Nucleus accumbens (tissue), 56 donors: ENCODE measurements around the gene LCN1.

Experiments
- DNase-seq, 56 donors: peaks; one replicate each; lab custom pipeline; 2025; lab: John Stamatoyannopoulos, UW

LCN1 gene

DNA sequence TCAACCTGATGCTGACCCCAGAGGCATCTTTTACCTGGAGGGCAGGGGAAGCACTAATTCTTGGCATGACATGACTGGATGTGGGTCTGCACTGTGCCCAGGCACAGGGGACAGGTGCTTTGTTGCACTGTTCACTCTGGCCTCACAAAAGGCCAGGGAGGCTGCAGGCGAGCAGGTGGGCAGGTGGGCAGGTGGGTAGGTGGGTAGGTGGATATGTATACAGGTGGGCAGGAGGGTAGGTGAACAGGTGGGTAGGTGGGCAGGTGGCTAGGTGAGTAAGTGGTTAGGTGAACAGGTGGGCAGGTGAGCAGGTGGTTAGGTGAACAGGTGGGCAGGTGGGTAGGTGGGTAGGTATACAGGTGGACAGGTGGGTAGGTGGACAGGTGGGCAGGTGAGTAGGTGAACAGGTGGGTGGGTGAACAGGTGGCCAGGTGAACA is 41.8 kb downstream of the LCN1 start:
- DNase-seq, result no peak

DNA sequence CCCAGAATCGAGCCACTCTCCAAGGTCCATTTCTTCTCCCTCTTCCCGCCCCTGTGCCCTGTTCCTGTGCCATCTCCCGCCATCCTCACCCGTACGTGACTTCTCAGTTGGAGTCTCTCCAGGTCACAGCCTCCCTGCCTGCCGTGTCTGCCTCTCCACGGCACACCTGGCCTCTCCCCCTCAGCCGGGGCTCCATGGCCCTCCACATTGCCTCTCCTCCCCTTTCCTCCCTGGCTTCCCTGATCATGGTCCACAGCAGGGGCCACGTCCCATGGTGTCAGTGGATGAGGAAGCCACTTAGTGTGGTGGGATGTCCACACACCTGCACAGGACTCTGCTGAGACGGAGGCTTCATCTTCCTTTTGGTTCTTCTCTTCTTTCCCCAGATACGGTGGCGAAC is 42.6 kb downstream of the LCN1 start:
- no peak for DNase-seq

DNA sequence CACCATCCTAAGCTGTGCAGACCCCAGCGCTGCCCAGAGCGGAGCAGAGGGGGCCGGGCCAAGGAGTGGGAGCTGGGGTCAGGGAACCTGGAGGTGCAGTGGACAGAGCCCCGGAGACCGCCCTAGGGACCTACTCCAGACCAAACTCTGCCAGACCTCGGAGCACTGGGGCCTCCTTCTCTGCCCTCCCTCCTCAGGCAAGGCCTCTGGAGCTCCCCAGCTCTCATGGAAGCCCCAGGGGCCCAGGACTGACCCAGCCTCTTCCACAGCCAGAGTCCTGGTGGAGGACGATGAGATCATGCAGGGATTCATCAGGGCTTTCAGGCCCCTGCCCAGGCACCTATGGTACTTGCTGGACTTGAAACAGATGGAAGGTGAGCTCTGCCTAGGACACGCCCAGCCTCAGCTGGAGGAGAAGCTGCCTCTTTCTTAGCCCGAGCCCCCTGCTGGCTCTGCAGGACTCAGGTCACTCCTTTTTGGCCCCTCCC is 43.9 kb downstream of the LCN1 start:
- DNase-seq, result no peak

DNA sequence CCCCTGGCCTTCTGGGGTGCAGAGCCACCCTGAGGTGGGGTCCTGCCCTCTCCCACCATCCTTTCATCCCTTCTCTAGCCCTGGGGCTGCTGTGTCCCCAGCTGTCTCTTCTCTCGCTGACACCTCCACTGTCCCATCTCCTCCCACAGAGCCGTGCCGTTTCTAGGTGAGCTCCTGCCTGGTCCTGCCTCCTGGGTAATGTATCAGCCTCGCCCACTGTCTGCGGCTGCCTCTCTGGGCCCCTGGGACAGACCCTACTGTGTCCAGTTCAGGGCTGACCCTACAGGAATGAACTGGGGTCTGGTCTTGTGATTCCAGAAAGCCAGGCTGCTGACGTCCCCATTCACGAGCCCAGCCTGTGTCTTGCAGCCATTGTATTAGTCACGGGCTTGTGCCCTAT is 44.4 kb downstream of the LCN1 start:
- DNase-seq, result no peak

DNA sequence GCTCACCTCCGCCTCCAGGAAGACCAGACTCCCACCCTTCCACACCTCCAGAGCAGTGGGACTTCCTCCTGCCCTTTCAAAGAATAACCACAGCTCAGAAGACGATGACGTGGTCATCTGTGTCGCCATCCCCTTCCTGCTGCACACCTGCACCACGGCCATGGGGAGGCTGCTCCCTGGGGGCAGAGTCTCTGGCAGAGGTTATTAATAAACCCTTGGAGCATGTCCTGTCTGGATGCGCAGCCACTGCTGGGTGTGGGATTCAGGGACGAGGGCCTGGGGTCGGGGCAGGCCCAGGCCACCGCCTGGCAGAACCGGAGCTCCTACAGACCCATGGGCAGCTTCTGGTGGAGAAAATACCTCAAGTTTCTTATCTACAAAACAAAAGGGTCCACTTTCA is 45.3 kb downstream of the LCN1 start:
- no peak for DNase-seq

DNA sequence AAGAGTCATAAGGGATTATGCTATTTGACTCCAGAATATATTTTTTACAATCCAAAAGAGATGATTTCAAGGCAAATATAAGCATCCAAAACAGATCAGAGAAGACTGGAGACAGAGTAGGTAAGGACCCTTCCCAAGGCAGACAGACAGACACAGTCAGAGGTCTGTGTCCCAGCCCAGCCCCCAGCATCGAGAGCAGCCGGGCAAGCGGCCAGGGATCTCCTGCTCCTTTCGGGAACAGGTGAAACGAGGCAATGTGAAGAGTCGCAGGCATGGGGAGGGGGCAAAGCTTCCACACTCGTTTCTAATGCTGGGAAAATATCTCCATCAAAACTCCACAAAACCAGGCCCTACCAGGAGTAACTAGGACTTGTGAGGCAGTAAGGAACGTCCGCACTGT is 46.1 kb downstream of the LCN1 start:
- no peak for DNase-seq

DNA sequence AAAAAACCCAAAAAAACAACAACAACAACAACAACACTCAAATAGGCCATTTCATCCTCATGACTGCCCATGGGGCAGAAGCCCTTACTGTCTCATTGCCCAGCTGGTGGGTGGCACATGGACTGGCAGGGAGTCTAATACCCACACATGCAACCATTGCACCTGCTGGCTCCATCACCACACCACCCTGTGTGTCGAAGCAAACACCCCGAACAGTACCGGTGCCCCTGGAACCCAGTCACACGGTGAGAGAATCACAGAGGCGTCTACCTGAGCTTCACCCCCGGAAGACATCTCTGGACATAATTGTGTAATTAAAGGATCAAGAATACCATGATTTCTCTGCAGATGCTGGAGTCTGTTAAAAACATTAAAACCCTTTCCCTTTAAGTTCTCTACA is 46.8 kb downstream of the LCN1 start:
- no peak for DNase-seq

DNA sequence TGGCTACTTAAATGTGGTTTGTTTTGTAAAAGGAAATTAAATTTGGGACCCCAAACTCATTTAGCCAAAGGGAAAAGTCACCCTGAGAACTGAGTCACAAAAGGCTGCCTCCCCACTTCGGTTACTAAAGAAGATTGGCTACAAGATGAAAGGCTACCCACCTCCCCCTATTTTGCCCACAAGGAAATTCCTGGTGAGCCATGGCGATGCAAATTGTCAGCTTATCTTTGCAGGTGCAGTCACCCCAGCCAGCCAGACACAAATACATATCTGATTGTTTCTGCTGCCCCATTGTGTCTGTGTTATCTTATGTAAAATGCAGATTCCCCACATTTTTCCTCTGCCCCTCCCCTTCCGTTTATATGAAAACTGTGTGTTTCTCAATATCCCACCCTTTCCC is 49.2 kb downstream of the LCN1 start:
- no peak for DNase-seq

DNA sequence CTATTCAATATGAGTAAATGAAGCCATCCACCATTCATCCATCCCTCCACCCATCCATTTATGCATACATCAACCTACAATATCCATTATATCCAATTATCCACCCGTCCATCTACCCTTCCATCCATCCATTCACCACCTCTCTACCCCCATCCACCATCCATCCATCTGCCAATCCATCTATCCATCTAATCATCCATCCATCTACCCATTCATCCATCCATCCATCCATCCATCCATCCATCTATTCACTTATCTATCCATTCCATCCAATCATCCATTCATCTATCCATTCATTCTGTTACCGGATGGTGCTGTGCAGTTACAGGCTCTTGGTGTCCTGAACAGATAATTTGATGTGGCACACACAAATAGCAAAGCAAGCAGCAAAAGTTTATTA is 51.0 kb downstream of the LCN1 start:
- DNase-seq, result no peak

DNA sequence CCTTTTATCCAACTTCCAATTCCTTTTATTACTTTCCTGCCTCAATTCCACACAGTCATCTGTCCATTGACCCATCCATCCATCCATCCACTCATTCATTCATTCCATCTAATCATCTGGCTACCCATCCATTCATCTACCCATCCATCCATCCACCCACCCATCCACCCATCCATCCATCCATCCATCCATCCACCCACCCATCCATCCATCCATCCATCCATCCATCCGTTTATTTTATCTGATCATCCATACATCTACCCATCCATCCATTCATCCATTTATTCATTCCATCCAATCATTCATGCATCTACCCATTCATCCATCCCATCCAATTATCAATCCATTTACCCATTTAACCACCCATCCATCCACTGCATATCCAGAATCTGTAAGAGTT is 51.9 kb downstream of the LCN1 start:
- DNase-seq, result no peak

DNA sequence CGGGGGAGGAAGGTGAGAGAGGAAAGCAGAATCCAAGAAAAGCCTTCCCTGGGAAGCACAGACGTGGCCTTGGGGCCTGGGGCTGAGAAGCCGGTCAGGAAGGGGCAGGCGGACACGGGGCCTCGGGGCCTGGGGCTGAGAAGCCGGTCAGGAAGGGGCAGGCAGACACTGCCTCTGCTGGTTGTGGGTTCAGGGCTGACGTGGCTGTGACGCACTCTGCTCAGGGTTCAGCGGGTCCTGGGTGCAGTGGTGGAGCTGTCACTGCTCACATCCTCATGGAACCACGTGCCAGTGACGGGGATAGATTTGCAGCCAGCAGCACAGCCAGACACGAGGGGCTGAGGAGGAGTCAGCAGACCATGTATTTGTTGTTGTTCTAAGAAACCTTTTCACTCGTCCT is 53.1 kb downstream of the LCN1 start:
- no peak for DNase-seq

DNA sequence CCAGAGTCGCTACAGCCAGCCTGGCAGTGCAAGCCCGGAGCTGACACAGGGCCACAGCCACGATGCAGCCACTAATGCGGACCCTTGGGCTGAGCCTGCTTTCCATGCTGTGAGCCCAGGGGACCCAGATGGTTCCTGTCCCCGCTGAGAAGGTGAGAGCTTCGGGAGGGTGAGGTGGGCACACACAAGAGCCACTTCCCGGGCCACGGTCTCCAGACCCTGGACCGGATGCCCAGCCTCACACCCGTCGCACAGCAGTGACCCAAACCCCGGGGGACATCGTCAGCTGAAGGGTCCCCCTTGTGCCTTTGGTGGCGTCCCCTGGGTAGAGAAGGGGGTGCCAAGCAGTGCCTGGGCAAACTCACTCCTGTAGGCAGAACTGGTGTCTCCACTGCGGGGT is 53.7 kb downstream of the LCN1 start:
- DNase-seq, result no peak
